ENCODE data around the gene CDYL.

CDYL gene

GRCh38 chr6:4803343-4803744, 27.1 kb downstream of the CDYL start:
- DNase-seq (ENCODE audit: low spot score) = no peak
- no peak for TF ChIP-seq CTCF (IDR thresholded peaks at IDR 0.05; ENCODE audit: extremely low read depth, missing control alignments)

GRCh38 chr6:4804095-4804494, 27.9 kb downstream of the CDYL start:
- DNase-seq (ENCODE audit: low spot score) = no peak
- TF ChIP-seq CTCF (IDR thresholded peaks at IDR 0.05; ENCODE audit: extremely low read depth, missing control alignments) = no peak

DNA sequence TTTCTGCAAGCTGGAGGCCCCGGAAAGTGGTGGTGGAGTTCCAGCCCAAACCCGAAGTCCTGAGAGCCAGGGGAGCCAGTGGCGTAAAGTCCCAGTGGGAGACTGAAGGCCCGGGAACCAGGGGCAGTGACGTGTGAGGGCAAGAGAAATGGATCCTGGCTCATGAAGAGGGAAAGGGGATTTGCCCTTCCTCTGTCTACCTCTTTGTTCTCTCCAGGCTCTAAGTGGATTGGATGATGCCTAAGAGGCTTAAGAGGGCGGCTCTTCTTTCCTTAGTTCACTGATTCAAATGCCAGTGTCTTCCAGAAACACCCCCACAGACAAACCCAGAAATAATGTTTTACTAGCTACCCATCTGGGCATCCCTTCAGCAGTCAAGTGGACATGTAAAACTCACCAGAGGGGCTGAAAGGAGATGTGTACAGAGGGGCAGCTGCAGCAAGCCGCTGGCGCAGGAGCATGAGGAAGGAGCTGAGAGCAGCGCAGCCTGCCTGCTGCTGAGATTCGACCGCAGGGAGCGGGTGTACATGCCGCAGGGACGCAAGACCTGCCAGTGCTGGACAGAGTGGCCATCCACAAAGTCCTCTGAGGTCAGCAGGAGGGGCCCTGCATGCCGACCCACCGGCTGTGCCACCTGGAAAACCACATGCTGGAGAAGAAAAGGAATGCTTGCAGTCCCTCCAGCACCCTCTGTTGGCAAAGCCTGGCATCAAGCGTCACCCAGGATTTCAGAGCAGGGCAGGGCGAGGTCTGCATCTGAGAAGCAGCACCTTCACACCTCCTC, 29.5 kb downstream of the CDYL start:
- no peak for DNase-seq (ENCODE audit: low spot score)

DNA sequence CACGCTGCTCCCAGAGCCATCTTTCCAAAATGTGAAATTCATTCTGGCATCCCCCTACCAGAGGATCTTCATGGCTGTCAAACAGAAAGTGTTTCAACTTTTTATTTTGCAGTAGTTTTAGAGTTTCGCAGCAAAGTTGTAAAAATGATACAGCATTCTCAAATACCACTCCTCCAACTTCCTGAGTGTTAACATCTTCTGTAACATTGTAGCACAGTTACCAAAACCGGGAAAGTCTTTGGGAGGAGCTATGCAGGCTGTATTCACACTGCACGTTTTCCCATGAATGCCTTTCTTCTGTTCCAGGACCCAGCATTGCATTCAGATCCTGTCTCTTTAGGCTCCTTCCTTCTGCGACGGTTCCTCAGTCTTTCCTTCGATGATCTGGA, 30.1 kb downstream of the CDYL start:
- DNase-seq (ENCODE audit: low spot score) = no peak
- TF ChIP-seq CTCF (IDR thresholded peaks at IDR 0.05; ENCODE audit: extremely low read depth, missing control alignments) = no peak

More for the DNA sequence above, 29.5 kb downstream of the CDYL start:
- TF ChIP-seq CTCF (IDR thresholded peaks at IDR 0.05; ENCODE audit: extremely low read depth, missing control alignments) = peak; percentile 5

GRCh38 chr6:4806791-4807190, 30.6 kb downstream of the CDYL start:
- TF ChIP-seq CTCF (IDR thresholded peaks at IDR 0.05; ENCODE audit: extremely low read depth, missing control alignments) = no peak

GRCh38 chr6:4808396-4808795, 32.2 kb downstream of the CDYL start:
- no peak for DNase-seq (ENCODE audit: low spot score)
- no peak for TF ChIP-seq CTCF (IDR thresholded peaks at IDR 0.05; ENCODE audit: extremely low read depth, missing control alignments)

More at GRCh38 chr6:4806791-4807190, 30.6 kb downstream of the CDYL start:
- DNase-seq (ENCODE audit: low spot score) = no peak

- DNase-seq (ENCODE audit: low spot score) = no peak
- TF ChIP-seq CTCF (IDR thresholded peaks at IDR 0.05; ENCODE audit: extremely low read depth, missing control alignments) = no peak
These were observed 34.1 kb downstream of the CDYL start for GRCh38 chr6:4809999-4810918.

Data from GM20000 (cell line).